Fibroblast of lung (primary cell): Measurements from ENCODE around the gene KLF15.

ENCODE experiments used
- CTCF ChIP-seq, 2 donors: IDR thresholded peaks in 1 of 2; conservative IDR thresholded peaks in 1 of 2; 1 replicate in 1 of 2; 2 replicates in 1 of 2; pipeline ENCODE4 v1.5.1; 2011 to 2012; ENCODE audit warnings: low read length in 2 of 2, control low read depth in 1 of 2, inconsistent platforms in 1 of 2, low read depth in 1 of 2, mild to moderate bottlenecking in 1 of 2
- EZH2 ChIP-seq: IDR thresholded peaks from 2 replicates; pipeline ENCODE4 v1.5.1; 2012; ENCODE audit warnings: low read length, control low read depth, mild to moderate bottlenecking; ENCODE audit errors: missing control alignments

GRCh38 chr3:126309861-126310655 lies 47.1 kb downstream of the KLF15 start:
- TF ChIP-seq CTCF (conservative IDR thresholded peaks at IDR 0.05 in 1 of 2, IDR thresholded peaks at IDR 0.05 in 1 of 2; ENCODE audit: low read depth in 1 of 2, low read length in 2 of 2) (no peak), EZH2 (no peak)
